GM10847 (cell line): Measurements from ENCODE around the gene CDC6.

Experiments used
- POLR2A ChIP-seq: IDR thresholded peaks from 2 replicates; pipeline ENCODE4 v1.6.1; 2011; ENCODE audit not compliant: insufficient read length; ENCODE audit errors: extremely low read depth

CDC6 gene

GRCh38 chr17:40287494-40288369, at the start of gene CDC6:
TSS of gene CDC6 (plus strand) at chr17:40287879. CDS start at chr17:40289421, 1,542 bp downstream.
- TF ChIP-seq POLR2A: peak; percentile 78

GRCh38 chr17:40241252-40241834, 46.3 kb upstream of the CDC6 start:
- TF ChIP-seq POLR2A: no peak

GRCh38 chr17:40242774-40243173, 44.9 kb upstream of the CDC6 start:
- TF ChIP-seq POLR2A: no peak

- no peak for TF ChIP-seq POLR2A
Measured at GRCh38 chr17:40243761-40244160, 43.9 kb upstream of the CDC6 start.

GRCh38 chr17:40244255-40244654, 43.4 kb upstream of the CDC6 start:
- TF ChIP-seq POLR2A: no peak

- no peak for TF ChIP-seq POLR2A
Measured at GRCh38 chr17:40247926-40248495, 39.7 kb upstream of the CDC6 start.

GRCh38 chr17:40248507-40248906, 39.2 kb upstream of the CDC6 start:
- TF ChIP-seq POLR2A: no peak

GRCh38 chr17:40251576-40251975, 36.1 kb upstream of the CDC6 start:
- no peak for TF ChIP-seq POLR2A

- TF ChIP-seq POLR2A: no peak
Measured at GRCh38 chr17:40253565-40253964, 34.1 kb upstream of the CDC6 start.

- TF ChIP-seq POLR2A: no peak
Measured at GRCh38 chr17:40259505-40259904, 28.2 kb upstream of the CDC6 start.

GRCh38 chr17:40260528-40260927, 27.2 kb upstream of the CDC6 start:
- no peak for TF ChIP-seq POLR2A

GRCh38 chr17:40264458-40265185, 23.1 kb upstream of the CDC6 start:
- no peak for TF ChIP-seq POLR2A

GRCh38 chr17:40265337-40265736, 22.3 kb upstream of the CDC6 start:
- TF ChIP-seq POLR2A: no peak

GRCh38 chr17:40266882-40267281, 20.8 kb upstream of the CDC6 start:
- no peak for TF ChIP-seq POLR2A

- no peak for TF ChIP-seq POLR2A
Measured at GRCh38 chr17:40268141-40268712, 19.5 kb upstream of the CDC6 start.

GRCh38 chr17:40278414-40278813, 9.3 kb upstream of the CDC6 start:
- TF ChIP-seq POLR2A: no peak

- no peak for TF ChIP-seq POLR2A
Measured at GRCh38 chr17:40279402-40279801, 8.3 kb upstream of the CDC6 start.
